ENCODE measurements around the gene CLIP3. TPM values are rescaled to one million over a fixed set of nuclear protein-coding genes. Genes with fewer than 3 reads are reported as not detected.

Gene CLIP3
- 1 to 10 TPM; 1.8 to 9.8 (median 5.2) TPM for total RNA-seq

- Histone ChIP-seq H3K27me3 (no peaks in the 10 kb centered on the region), H3K4me1 (peaks cover 0 to 9% (median 2%) of the 10 kb centered on the region in 4 donors), H3K36me3 (peaks cover 0 to 4% (median 0%) of the 10 kb centered on the region in 3 donors), H3K27ac (peak within 1 kb of the TSS in 3 of 4 donors; percentile 44 to 56 (median 50)), H3K4me3 (peak within 1 kb of the TSS; percentile 13 to 59 (median 39)), H3K9me3 (no peaks in the 10 kb centered on the region)
- TF ChIP-seq POLR2A (IDR thresholded peaks at IDR 0.05) (no peak), CTCF (IDR thresholded peaks at IDR 0.05) (no peak)
- DNase-seq = peak in 1 of 3 donors; percentile 57
Observed at GRCh38 chr19:36032251-36033104, at the start of gene CLIP3. TSS of gene CLIP3 (minus strand) at chr19:36032873. CDS start at chr19:36032357, 516 bp downstream.

GRCh38 chr19:36081894-36082293 is 49.2 kb upstream of the CLIP3 start:
- H3K4me3 ChIP-seq = no peak overlapping the region
- DNase-seq = no peak
- no peak overlapping the region for H3K27ac ChIP-seq
- no peaks in the 10 kb centered on the region for H3K9me3 ChIP-seq
- no peaks in the 10 kb centered on the region for H3K36me3 ChIP-seq
- no peaks in the 10 kb centered on the region for H3K27me3 ChIP-seq
- TF ChIP-seq CTCF (IDR thresholded peaks at IDR 0.05) (no peak), POLR2A (IDR thresholded peaks at IDR 0.05) (no peak)
- H3K4me1 ChIP-seq = no peaks in the 10 kb centered on the region

- Histone ChIP-seq H3K27me3 (no peaks in the 10 kb centered on the region), H3K9me3 (no peaks in the 10 kb centered on the region), H3K4me3 (no peak overlapping the region), H3K4me1 (no peaks in the 10 kb centered on the region), H3K27ac (no peak overlapping the region), H3K36me3 (no peaks in the 10 kb centered on the region)
- no peak for DNase-seq
- TF ChIP-seq CTCF (IDR thresholded peaks at IDR 0.05) (no peak), POLR2A (IDR thresholded peaks at IDR 0.05) (no peak)
Observed at GRCh38 chr19:36081385-36081784, 48.7 kb upstream of the CLIP3 start.

GRCh38 chr19:36079389-36079945 is 46.8 kb upstream of the CLIP3 start:
- DNase-seq = no peak

More at GRCh38 chr19:36079389-36079945, 46.8 kb upstream of the CLIP3 start:
- TF ChIP-seq CTCF (IDR thresholded peaks at IDR 0.05) (no peak), POLR2A (IDR thresholded peaks at IDR 0.05) (no peak)
- Histone ChIP-seq H3K27me3 (no peaks in the 10 kb centered on the region), H3K9me3 (no peaks in the 10 kb centered on the region), H3K36me3 (no peaks in the 10 kb centered on the region), H3K4me3 (no peak overlapping the region), H3K27ac (no peak overlapping the region), H3K4me1 (no peaks in the 10 kb centered on the region)
